Liver (tissue), 9 donors: Measurements from ENCODE around the gene TAF11L7. TPM values are rescaled to one million over a fixed set of nuclear protein-coding genes. Genes with fewer than 3 reads are reported as not detected.
"Not testable (repeated sequence)": the region's sequence is repeated elsewhere in the genome, so short reads cannot be mapped to it uniquely, and the experiment has no call there.

Experiments
- DNase-seq: peaks from one replicate; pipeline ENCODE4 v3.0.0-alpha.2; 2017; ENCODE audit warnings: low spot score
- H3K27ac ChIP-seq, 2 donors: one replicate each; pipeline ENCODE4 v1.7.0; 2013; ENCODE audit warnings: inconsistent platforms in 2 of 2, low read length in 2 of 2, control low read depth in 1 of 2, low read depth in 1 of 2, mild to moderate bottlenecking in 1 of 2
- H3K27me3 ChIP-seq, 4 donors: one replicate each; pipeline versions ENCODE4 v1.6.1 to v1.7.0; 2013; ENCODE audit warnings: low read length in 3 of 4, inconsistent platforms in 1 of 4, mild to moderate bottlenecking in 1 of 4, moderate library complexity in 1 of 4; ENCODE audit not compliant: control insufficient read depth in 4 of 4, insufficient read depth in 4 of 4
- H3K36me3 ChIP-seq, 4 donors: one replicate each; pipeline versions ENCODE4 v1.6.1 to v1.7.0; 2013; ENCODE audit warnings: low read length in 3 of 4, mild to moderate bottlenecking in 3 of 4, low read depth in 1 of 4, moderate library complexity in 1 of 4; ENCODE audit not compliant: control insufficient read depth in 4 of 4, insufficient read depth in 3 of 4
- H3K4me1 ChIP-seq, 4 donors: one replicate each; pipeline versions ENCODE4 v1.6.1 to v1.7.0; 2013; ENCODE audit warnings: low read length in 3 of 4, mild to moderate bottlenecking in 3 of 4, moderate library complexity in 1 of 4; ENCODE audit not compliant: control insufficient read depth in 4 of 4, insufficient read depth in 4 of 4
- H3K4me3 ChIP-seq, 3 donors: one replicate each; pipeline versions ENCODE4 v1.6.1 to v1.7.0; 2013; ENCODE audit warnings: low read length in 3 of 3, control low read depth in 1 of 3, low read depth in 1 of 3, mild to moderate bottlenecking in 1 of 3
- H3K9ac ChIP-seq, 2 donors: one replicate each; pipeline ENCODE4 v1.7.0; 2013; ENCODE audit warnings: low read length in 2 of 2, mild to moderate bottlenecking in 2 of 2, moderate library complexity in 2 of 2, control low read depth in 1 of 2, low read depth in 1 of 2
- H3K9me3 ChIP-seq, 4 donors: one replicate each; pipeline versions ENCODE4 v1.6.1 to v1.7.0; 2013; ENCODE audit warnings: low read length in 3 of 4; ENCODE audit not compliant: control insufficient read depth in 4 of 4
- EGR1 ChIP-seq, 2 donors: IDR thresholded peaks; 2 replicates each; pipeline ENCODE4 v1.6.1; 2016 to 2018; ENCODE audit warnings: antibody characterized with exemption in 2 of 2, low read depth in 2 of 2
- FOXA1 ChIP-seq: IDR thresholded peaks from 2 replicates; pipeline ENCODE4 v1.6.1; 2016; ENCODE audit warnings: antibody characterized with exemption
- FOXA2 ChIP-seq: IDR thresholded peaks from 2 replicates; pipeline ENCODE4 v1.6.1; 2016; ENCODE audit warnings: antibody characterized with exemption
- GABPA ChIP-seq, 2 donors: IDR thresholded peaks in 1 of 2; conservative IDR thresholded peaks in 1 of 2; 2 replicates each; pipeline ENCODE4 v1.6.1; 2016; ENCODE audit warnings: antibody characterized with exemption in 2 of 2, mild to moderate bottlenecking in 1 of 2, moderate library complexity in 1 of 2
- HNF4A ChIP-seq, 2 donors: conservative IDR thresholded peaks; 2 replicates each; pipeline ENCODE4 v1.6.1; 2016; ENCODE audit warnings: antibody characterized with exemption in 2 of 2, mild to moderate bottlenecking in 2 of 2
- HNF4G ChIP-seq: IDR thresholded peaks from 2 replicates; pipeline ENCODE4 v1.6.1; 2016; ENCODE audit warnings: antibody characterized with exemption
- JUND ChIP-seq, 2 donors: IDR thresholded peaks; 2 replicates each; pipeline ENCODE4 v1.6.1; 2016; ENCODE audit warnings: antibody characterized with exemption in 2 of 2
- NR2F2 ChIP-seq: IDR thresholded peaks from 2 replicates; pipeline ENCODE4 v1.6.1; 2016; ENCODE audit warnings: antibody characterized with exemption
- RAD21 ChIP-seq, 2 donors: IDR thresholded peaks; 2 replicates each; pipeline ENCODE4 v1.6.1; 2016; ENCODE audit warnings: antibody characterized with exemption in 2 of 2, mild to moderate bottlenecking in 2 of 2
- RXRA ChIP-seq, 2 donors: IDR thresholded peaks; 2 replicates each; pipeline ENCODE4 v1.6.1; 2017 to 2018; ENCODE audit warnings: antibody characterized with exemption in 2 of 2, mild to moderate bottlenecking in 1 of 2
- SP1 ChIP-seq: IDR thresholded peaks from 2 replicates; pipeline ENCODE4 v1.6.1; 2018; ENCODE audit warnings: antibody characterized with exemption, mild to moderate bottlenecking
- TAF1 ChIP-seq: conservative IDR thresholded peaks from 2 replicates; pipeline ENCODE4 v1.6.1; 2016; ENCODE audit warnings: antibody characterized with exemption, mild to moderate bottlenecking
- YY1 ChIP-seq: IDR thresholded peaks from 2 replicates; pipeline ENCODE4 v1.6.1; 2016; ENCODE audit warnings: antibody characterized with exemption, mild to moderate bottlenecking
- WGBS: extraction: QIAGEN DNeasy Blood & Tissue Kit; methylation state at CpG from one replicate; pipeline ENCODE4 v1.1.7; 2013; 5-methylcytosine and 5-hydroxymethylcytosine counted together
- polyA plus RNA-seq, 2 donors: library from polyadenylated mRNA; stranded (reverse) in 1 of 2; unstranded in 1 of 2; fragments of 200-250 nt in 1 of 2; fragments of >200 nt in 1 of 2; fragmentation: Nextera tagmentation in 1 of 2; extraction: Ambion mirVana in 1 of 2; gene quantifications; one replicate each; pipeline versions ENCODE4 v1.2.1 to v1.2.3, GENCODE V29; 2013 to 2015
- total RNA-seq, 2 donors: library from RNA; depleted of rRNA; stranded (reverse); fragments of >200 nt; gene quantifications; one replicate each; pipeline ENCODE4 v1.2.3, GENCODE V29; 2014
- TF ChIP-seq, protein P1 (sequence below): IDR thresholded peaks from 2 replicates; pipeline ENCODE4 v1.6.1; 2016; ENCODE audit warnings: antibody characterized with exemption
- TF ChIP-seq, protein P2 (sequence below): IDR thresholded peaks from 2 replicates; pipeline ENCODE4 v1.6.1; 2016; ENCODE audit warnings: antibody characterized with exemption, mild to moderate bottlenecking
- TF ChIP-seq, protein P3 (sequence below): IDR thresholded peaks from 2 replicates; pipeline ENCODE4 v1.6.1; 2016; ENCODE audit warnings: antibody characterized with exemption
- TF ChIP-seq, protein P4 (sequence below): fragments of 150-350 bp; IDR thresholded peaks from 2 replicates; pipeline ENCODE4 v1.5.1; 2017; ENCODE audit warnings: improper control_type of control experiment, low read depth, low read length; ENCODE audit not compliant: missing input control
- TF ChIP-seq, protein P5 (sequence below): IDR thresholded peaks from 2 replicates; pipeline ENCODE4 v1.6.1; 2016; ENCODE audit warnings: antibody characterized with exemption
- donor health status: healthy.
- donor health status: healthy.
- donor health status: healthy.
- donor health status: healthy.
- donor health status: healthy.

The TAF11L7 gene
- total and polyA plus RNA-seq, 4 donors, result not detected

DNA sequence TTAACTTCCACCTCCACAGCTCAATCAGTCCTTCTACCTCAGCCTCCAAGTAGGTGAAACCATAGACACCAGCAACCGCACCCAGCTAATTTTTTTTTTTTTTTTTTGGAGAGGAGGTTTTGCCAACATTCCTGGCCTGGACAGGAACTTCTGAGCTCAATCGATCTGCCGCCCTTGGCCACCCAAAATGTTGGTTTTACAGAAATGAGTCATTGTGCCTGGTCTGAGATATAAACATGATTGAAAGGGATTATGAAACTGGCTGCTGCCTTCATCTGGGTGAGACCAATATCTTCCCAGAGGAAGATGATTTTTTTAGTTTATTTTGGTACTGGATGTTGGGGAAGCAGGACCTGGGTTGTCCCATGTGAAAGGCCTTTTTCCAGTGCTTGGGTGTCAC, 33.8 kb upstream of the TAF11L7 start:
- TF ChIP-seq, protein P1, sequence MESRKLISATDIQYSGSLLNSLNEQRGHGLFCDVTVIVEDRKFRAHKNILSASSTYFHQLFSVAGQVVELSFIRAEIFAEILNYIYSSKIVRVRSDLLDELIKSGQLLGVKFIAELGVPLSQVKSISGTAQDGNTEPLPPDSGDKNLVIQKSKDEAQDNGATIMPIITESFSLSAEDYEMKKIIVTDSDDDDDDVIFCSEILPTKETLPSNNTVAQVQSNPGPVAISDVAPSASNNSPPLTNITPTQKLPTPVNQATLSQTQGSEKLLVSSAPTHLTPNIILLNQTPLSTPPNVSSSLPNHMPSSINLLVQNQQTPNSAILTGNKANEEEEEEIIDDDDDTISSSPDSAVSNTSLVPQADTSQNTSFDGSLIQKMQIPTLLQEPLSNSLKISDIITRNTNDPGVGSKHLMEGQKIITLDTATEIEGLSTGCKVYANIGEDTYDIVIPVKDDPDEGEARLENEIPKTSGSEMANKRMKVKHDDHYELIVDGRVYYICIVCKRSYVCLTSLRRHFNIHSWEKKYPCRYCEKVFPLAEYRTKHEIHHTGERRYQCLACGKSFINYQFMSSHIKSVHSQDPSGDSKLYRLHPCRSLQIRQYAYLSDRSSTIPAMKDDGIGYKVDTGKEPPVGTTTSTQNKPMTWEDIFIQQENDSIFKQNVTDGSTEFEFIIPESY, result no peak
- no peak for TF ChIP-seq RAD21 (IDR thresholded peaks at IDR 0.05)
- Histone ChIP-seq H3K4me1 (no peaks in the 10 kb centered on the region), H3K27me3 (no peaks in the 10 kb centered on the region), H3K36me3 (no peaks in the 10 kb centered on the region), H3K4me3 (no peak overlapping the region), H3K9me3 (no peaks in the 10 kb centered on the region), H3K27ac (no peak overlapping the region), H3K9ac (no peak overlapping the region)
- DNase-seq, result no peak
- 79% methylated on average over 3 of the region's 3 CpGs for WGBS

DNA sequence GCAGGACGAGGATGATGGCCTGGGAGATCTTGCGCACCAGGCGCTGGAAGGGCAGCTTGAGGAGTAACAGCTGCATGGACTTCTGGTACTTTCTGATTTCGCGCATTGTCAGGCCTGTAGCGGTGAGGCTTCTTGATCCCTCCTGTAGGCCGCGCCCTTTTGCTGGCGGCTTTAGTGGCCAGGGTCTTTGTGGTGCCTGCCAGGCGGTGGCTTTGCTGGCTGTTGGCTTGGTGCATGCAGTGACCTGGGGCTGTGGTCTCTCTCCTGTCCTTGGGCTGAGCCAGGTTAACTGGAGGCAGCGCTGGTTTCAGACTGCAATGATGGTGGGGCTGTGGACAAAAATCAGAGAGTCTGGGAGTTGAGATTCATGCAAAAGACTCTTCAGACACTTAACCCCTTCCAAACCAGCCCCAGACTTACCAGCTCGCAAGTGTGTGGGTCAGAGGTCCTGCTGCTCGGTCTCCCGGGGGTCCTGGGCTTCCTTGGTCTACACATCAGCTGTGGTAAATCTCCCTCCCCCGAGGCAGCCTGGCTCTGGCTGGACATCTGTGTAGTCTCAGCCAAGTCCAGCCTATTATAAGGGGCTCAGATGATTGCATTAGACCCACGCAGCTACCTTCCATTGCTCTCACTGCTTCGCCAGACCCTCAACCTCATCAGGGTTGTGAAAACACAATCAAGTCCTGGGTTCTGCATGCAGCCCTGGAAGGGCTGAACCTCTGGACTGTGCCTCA, 29.5 kb upstream of the TAF11L7 start:
- Histone ChIP-seq H3K9me3 (no peaks in the 10 kb centered on the region), H3K27me3 (no peaks in the 10 kb centered on the region), H3K9ac (no peak overlapping the region), H3K27ac (no peak overlapping the region), H3K4me1 (no peaks in the 10 kb centered on the region), H3K4me3 (no peak overlapping the region), H3K36me3 (no peaks in the 10 kb centered on the region)
- WGBS, result 89% methylated on average over 17 of the region's 17 CpGs
- TF ChIP-seq, protein P2, sequence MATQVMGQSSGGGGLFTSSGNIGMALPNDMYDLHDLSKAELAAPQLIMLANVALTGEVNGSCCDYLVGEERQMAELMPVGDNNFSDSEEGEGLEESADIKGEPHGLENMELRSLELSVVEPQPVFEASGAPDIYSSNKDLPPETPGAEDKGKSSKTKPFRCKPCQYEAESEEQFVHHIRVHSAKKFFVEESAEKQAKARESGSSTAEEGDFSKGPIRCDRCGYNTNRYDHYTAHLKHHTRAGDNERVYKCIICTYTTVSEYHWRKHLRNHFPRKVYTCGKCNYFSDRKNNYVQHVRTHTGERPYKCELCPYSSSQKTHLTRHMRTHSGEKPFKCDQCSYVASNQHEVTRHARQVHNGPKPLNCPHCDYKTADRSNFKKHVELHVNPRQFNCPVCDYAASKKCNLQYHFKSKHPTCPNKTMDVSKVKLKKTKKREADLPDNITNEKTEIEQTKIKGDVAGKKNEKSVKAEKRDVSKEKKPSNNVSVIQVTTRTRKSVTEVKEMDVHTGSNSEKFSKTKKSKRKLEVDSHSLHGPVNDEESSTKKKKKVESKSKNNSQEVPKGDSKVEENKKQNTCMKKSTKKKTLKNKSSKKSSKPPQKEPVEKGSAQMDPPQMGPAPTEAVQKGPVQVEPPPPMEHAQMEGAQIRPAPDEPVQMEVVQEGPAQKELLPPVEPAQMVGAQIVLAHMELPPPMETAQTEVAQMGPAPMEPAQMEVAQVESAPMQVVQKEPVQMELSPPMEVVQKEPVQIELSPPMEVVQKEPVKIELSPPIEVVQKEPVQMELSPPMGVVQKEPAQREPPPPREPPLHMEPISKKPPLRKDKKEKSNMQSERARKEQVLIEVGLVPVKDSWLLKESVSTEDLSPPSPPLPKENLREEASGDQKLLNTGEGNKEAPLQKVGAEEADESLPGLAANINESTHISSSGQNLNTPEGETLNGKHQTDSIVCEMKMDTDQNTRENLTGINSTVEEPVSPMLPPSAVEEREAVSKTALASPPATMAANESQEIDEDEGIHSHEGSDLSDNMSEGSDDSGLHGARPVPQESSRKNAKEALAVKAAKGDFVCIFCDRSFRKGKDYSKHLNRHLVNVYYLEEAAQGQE, result no peak
- TF ChIP-seq RXRA (IDR thresholded peaks at IDR 0.05), result no peak
- no peak for TF ChIP-seq RAD21 (IDR thresholded peaks at IDR 0.05)
- TF ChIP-seq YY1, result no peak
- TF ChIP-seq NR2F2, result no peak
- TF ChIP-seq, protein P3, sequence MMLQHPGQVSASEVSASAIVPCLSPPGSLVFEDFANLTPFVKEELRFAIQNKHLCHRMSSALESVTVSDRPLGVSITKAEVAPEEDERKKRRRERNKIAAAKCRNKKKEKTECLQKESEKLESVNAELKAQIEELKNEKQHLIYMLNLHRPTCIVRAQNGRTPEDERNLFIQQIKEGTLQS, result no peak
- TF ChIP-seq FOXA2, result no peak
- TF ChIP-seq TAF1, result no peak
- TF ChIP-seq, protein P4, sequence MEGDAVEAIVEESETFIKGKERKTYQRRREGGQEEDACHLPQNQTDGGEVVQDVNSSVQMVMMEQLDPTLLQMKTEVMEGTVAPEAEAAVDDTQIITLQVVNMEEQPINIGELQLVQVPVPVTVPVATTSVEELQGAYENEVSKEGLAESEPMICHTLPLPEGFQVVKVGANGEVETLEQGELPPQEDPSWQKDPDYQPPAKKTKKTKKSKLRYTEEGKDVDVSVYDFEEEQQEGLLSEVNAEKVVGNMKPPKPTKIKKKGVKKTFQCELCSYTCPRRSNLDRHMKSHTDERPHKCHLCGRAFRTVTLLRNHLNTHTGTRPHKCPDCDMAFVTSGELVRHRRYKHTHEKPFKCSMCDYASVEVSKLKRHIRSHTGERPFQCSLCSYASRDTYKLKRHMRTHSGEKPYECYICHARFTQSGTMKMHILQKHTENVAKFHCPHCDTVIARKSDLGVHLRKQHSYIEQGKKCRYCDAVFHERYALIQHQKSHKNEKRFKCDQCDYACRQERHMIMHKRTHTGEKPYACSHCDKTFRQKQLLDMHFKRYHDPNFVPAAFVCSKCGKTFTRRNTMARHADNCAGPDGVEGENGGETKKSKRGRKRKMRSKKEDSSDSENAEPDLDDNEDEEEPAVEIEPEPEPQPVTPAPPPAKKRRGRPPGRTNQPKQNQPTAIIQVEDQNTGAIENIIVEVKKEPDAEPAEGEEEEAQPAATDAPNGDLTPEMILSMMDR, result no peak
- no peak for TF ChIP-seq FOXA1
- no peak for TF ChIP-seq GABPA (IDR thresholded peaks at IDR 0.05 in 1 of 2, conservative IDR thresholded peaks at IDR 0.05 in 1 of 2)
- TF ChIP-seq, protein P1, result no peak
- TF ChIP-seq EGR1 (IDR thresholded peaks at IDR 0.05; ENCODE audit: low read depth in 2 of 2), result no peak
- no peak for TF ChIP-seq JUND (IDR thresholded peaks at IDR 0.05)
- TF ChIP-seq HNF4G, result no peak
- TF ChIP-seq HNF4A (conservative IDR thresholded peaks at IDR 0.05), result no peak
- no peak for TF ChIP-seq SP1
- TF ChIP-seq, protein P5, sequence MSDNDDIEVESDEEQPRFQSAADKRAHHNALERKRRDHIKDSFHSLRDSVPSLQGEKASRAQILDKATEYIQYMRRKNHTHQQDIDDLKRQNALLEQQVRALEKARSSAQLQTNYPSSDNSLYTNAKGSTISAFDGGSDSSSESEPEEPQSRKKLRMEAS, result no peak
- DNase-seq, result no peak

DNA sequence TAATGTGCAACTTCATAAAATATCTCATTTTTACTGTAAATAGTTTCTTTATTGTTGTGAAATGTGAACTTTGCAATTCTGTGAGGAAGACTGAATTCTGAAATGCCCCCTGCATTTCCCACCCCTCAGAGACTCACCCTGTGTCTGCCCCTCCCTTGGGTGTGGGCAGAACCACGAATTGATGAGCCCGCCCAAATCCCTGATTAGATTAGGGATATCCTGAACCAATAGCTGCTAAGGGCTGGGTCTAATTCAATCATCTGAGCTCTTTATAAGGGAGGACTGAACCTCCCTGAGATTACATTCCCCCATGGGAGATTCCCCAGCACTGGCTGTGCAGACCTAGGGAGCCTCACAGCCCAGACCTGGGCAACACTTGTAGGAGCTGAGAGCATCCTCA, 24.5 kb upstream of the TAF11L7 start, which contains the start of gene TAF11L12:
TSS of gene TAF11L12 (plus strand) at position 301 of the 400 bp plus-strand sequence.
- 64% methylated on average over 2 of the region's 2 CpGs for WGBS
- not testable (repeated sequence) for H3K27me3 ChIP-seq, H3K4me1 ChIP-seq, H3K4me3 ChIP-seq, H3K36me3 ChIP-seq, H3K9ac ChIP-seq, H3K9me3 ChIP-seq, DNase-seq, H3K27ac ChIP-seq
